Measurements from ENCODE around the gene TAGLN.

Gene TAGLN

GRCh38 chr11:117230286-117230961, 31.3 kb downstream of the TAGLN start:
- peak; percentile 40 to 55 for DNase-seq (ENCODE audit: low read depth in 2 of 2)

GRCh38 chr11:117230999-117231841, 32.0 kb downstream of the TAGLN start:
- no peak for DNase-seq (ENCODE audit: low read depth in 2 of 2)

DNA sequence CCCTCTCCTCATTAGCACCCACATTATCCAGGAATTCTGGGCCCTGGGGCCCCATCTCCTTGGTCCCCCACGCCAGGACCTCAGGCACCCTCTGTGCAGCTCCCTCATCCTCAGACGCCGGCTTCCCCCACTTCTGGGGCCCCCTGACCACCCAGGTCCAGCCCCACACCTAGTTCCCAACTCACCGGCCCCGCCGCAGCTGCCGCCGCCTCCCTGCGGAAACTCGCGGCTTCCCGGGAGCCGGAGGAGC, 32.6 kb downstream of the TAGLN start, which contains the start of gene PCSK7:
PCSK7 (minus strand) TSS at position 232 of the 250 bp plus-strand sequence. CDS start 2,229 bp downstream, outside the sequence.
- no peak for DNase-seq (ENCODE audit: low read depth in 2 of 2)

GRCh38 chr11:117232092-117232878, 33.1 kb downstream of the TAGLN start, which contains the start of gene RNF214:
TSS of gene RNF214 (plus strand) at chr11:117232671. CDS start at chr11:117234273, 1,602 bp downstream.
- DNase-seq (ENCODE audit: low read depth in 2 of 2): peak; percentile 52 to 69

- no peak for DNase-seq (ENCODE audit: low read depth in 2 of 2)
These were observed 33.8 kb downstream of the TAGLN start for GRCh38 chr11:117232911-117233409.

DNA sequence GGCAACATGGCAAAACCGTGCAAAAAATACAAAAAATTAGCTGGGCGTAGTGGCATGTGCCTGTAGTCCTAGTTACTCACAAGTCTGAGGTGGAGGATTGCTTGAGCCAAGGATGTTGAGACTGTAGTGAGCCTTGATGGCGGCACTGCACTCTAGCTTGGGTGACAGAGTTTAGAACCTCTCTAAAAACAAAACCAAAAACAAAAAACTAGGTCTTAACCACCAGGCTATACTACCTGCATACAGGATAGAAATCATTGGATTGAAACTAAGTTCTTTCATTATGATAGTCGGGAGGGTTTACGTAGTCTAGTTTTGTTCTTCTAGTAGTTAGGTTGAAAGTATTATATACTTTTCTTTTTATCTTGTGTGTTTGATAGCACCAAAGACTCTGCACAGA, 39.1 kb downstream of the TAGLN start:
- no peak for DNase-seq (ENCODE audit: low read depth in 2 of 2)

- no peak for DNase-seq (ENCODE audit: low read depth in 2 of 2)
These were observed 40.1 kb downstream of the TAGLN start for GRCh38 chr11:117239295-117239694.

- no peak for DNase-seq (ENCODE audit: low read depth in 2 of 2)
These were observed 49.2 kb downstream of the TAGLN start for GRCh38 chr11:117248341-117248740.

- no peak for DNase-seq (ENCODE audit: low read depth in 2 of 2)
These were observed 50.4 kb downstream of the TAGLN start for GRCh38 chr11:117249571-117249970.

DNA sequence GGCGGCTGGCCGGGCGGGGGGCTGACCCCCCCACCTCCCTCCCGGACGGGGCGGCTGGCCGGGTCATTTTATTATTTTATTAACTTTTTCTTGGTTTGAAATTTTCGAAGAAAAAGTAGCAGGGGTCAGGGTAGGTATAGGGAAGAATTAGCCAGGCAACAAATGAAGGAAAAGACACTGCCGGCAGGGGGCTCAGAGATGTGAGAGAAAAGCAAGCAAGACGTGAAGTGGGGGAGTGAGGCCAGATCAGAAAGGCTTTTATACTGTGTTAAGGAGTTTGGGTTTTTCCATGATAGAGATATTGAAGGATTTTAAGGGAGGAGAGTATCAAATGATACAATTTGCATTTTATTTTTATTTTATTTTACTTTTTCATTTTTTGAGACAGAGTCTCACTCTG, 52.3 kb downstream of the TAGLN start:
- no peak for DNase-seq (ENCODE audit: low read depth in 2 of 2)

GRCh38 chr11:117255966-117256365, 56.8 kb downstream of the TAGLN start:
- no peak for DNase-seq (ENCODE audit: low read depth in 2 of 2)

- no peak for DNase-seq (ENCODE audit: low read depth in 2 of 2)
These were observed 57.4 kb downstream of the TAGLN start for GRCh38 chr11:117256573-117256972.

All from stimulated activated CD4-positive, alpha-beta T cell treated with anti-CD3 and anti-CD28 coated beads, Interleukin-15, amount 100 ng/mL, for 48 hours (primary cell).